GM12864 (cell line): ENCODE data around the gene EGFR.

Experiments
- DNase-seq: peaks from one replicate; pipeline ENCODE4 v3.0.0-alpha.2; 2011; ENCODE audit warnings: low read depth
- H3K4me3 ChIP-seq: 2 replicates; pipeline ENCODE4 v1.5.1; 2011; ENCODE audit warnings: mild to moderate bottlenecking, low read depth, low read length, control low read depth
- CTCF ChIP-seq: IDR thresholded peaks from 2 replicates; pipeline ENCODE4 v1.5.1; 2011; ENCODE audit warnings: low read depth, mild to moderate bottlenecking, moderate library complexity, low read length, control low read depth, inconsistent platforms; ENCODE audit errors: missing control alignments

Gene EGFR

DNA sequence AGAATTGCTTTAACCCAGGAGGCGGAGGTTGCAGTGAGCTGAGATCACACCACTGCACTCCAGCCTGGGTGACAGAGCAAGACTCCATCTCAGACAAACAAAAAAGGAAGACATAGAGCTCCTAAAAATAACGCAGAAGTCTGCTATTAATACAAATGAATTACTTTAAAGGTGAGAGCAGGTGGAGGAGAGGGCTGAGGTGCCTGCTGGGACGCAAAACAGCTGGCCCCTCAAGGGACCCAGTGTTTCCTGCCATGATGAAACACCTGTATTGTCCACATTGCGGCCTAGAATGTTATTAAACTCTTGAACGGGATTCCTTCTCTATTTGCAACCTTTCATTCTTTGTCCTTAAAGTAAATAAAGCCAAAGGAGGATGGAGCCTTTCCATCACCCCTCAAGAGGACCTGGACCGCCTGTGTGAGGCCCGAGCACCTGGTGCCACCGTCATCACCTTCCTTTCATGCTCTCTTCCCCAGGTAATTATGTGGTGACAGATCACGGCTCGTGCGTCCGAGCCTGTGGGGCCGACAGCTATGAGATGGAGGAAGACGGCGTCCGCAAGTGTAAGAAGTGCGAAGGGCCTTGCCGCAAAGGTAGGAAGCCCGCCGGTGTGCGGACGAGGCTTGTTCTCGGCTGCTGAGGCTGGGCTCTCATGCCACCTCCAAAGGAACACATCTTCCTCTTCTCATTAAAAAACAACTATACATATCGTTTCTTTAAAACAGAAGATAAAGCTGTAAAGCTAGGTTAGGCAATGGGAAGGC, 136.7 kb downstream of the EGFR start:
- no peak for TF ChIP-seq CTCF
- no peak overlapping the region for H3K4me3 ChIP-seq
- no peak for DNase-seq

DNA sequence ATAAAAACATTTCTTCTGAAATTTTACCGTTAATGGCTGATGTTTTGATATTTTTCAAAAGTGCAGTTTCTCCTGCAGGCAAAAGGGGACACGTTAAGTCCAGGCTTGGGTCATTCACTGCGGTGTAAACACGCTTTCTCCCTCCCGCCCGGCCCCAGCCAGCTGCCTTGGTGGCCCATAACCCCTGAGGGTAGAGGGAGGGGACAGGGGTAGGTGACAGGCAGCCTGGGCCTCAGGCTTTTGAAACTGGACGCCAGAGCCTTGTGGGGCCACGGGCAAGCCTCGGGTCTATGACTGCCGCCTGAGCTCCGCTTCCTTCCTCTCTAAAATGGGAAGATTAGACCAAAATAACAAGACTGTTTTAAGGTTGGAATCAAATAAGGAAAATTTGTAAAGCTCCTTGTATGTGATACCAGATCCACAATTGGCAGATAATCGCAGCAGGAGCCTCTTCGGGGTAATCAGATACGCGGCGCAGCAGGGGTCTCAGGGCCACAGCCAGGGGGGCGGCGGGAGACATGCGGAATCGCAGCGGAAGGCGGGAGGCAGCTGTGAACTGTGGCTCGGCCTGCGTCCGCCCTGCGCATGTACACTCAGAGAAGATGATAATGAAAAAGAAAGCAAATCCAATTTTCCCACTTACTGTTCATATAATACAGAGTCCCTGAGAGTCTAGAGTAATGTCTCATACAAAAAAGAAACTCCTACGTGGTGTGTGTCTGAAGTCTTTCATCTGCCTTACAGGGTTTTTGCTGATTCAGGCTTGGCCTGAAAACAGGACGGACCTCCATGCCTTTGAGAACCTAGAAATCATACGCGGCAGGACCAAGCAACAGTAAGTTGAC, 138.3 kb downstream of the EGFR start:
- no peak for DNase-seq
- no peak for TF ChIP-seq CTCF
- H3K4me3 ChIP-seq, result no peak overlapping the region

DNA sequence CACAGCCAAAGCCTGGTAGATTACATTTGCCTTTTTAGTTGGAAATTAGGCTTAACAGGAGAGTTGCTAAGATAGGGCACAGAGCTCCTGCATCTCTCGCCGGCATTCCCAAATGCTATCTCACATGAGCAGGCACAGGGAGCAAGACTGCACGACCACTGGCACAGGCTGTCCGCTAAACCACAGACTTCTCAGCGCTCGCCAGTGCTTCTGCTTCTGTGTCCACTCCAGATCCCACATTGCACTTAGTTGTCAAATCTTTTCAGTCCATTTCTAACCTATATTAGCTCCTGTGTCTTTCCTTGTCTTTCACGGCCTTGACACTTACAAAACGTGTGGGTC, 138.9 kb downstream of the EGFR start:
- DNase-seq, result no peak
- no peak for TF ChIP-seq CTCF

GRCh38 chr7:55158541-55159382, 139.9 kb downstream of the EGFR start:
- no peak for TF ChIP-seq CTCF
- DNase-seq, result no peak
- H3K4me3 ChIP-seq, result no peak overlapping the region

More for the DNA sequence above, 138.9 kb downstream of the EGFR start:
- no peak overlapping the region for H3K4me3 ChIP-seq

- H3K4me3 ChIP-seq, result no peak overlapping the region
- no peak for DNase-seq
- no peak for TF ChIP-seq CTCF
Measured at GRCh38 chr7:55160539-55160938, 141.7 kb downstream of the EGFR start.

- DNase-seq, result no peak
- TF ChIP-seq CTCF, result no peak
- no peak overlapping the region for H3K4me3 ChIP-seq
Measured at GRCh38 chr7:55161154-55161687, 142.4 kb downstream of the EGFR start.
